T47D (cell line): ENCODE data around the gene PGF.

ENCODE experiments used
- DNase-seq, 2 experiments: peaks; one replicate each; pipeline versions ENCODE4 v3.0.0 to v3.0.0-alpha.2; 2011 to 2012; ENCODE audit warnings: low read depth in 1 of 2, low spot score in 1 of 2
- JUND ChIP-seq: IDR thresholded peaks from 2 replicates; pipeline ENCODE4 v1.6.1; 2012; ENCODE audit warnings: low read depth
- in situ Hi-C: cut with HindIII; loops from 2 replicates; pipeline ENCODE4 v1.10.0; 2016; ENCODE audit warnings: low sequenced_read_pairs, low pct_unique_long_range_greater_than_20kb

Gene PGF

GRCh38 chr14:74950795-74951442, 4.5 kb downstream of the PGF start:
- no peak for TF ChIP-seq JUND
- in situ Hi-C loops = no loop called here
- no peak for DNase-seq

GRCh38 chr14:74949859-74950573, 5.4 kb downstream of the PGF start:
- DNase-seq = no peak
- no peak for TF ChIP-seq JUND
- in situ Hi-C loops = no loop called here

GRCh38 chr14:74949191-74949601, 6.2 kb downstream of the PGF start:
- no peak for TF ChIP-seq JUND
- DNase-seq = no peak
- in situ Hi-C loops = no loop called here

DNA sequence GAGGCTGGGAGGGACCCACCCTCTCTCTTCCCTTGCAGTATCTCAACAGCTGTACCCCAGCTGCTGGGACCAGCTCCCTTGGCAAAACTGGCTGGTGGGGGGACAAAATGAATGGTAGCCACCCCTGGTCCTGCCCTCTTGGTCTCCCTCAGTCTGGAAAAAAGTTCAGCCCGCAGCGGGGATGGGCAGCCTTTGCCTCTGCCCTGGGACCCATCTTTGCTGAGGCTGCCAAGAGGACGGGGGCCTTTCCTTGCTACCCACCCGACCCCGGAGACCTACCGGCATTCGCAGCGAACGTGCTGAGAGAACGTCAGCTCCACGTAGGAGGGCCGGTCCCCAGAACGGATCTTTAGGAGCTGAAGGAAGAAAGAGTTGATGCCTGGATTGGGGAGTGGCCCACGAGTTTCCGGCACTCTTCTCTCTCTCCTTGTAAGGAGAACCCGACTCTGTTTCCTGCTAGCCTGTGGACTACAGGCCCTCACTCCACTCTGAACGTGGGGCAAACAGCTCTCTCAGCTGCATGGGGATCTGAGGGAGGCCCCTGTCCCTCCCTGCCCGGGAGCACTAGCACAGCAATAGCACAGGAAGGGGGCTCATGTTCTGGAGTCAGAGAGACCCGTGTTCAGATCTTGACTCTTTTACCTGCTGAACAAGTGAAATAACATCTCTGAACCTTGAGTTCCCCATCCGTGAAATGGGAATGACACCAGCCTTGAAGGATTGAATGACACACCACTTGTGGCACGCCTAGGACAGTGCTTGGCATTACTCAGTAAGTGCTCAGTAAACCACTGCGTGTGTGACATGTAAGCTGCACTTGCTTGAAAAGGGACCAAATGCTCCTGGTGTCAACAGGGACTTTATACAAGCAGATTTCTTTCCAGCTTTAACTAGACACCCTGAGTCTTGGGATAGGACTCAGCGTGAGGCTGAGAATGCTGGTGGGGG, 6.9 kb downstream of the PGF start:
- DNase-seq = no peak
- no peak for TF ChIP-seq JUND
- in situ Hi-C loops = no loop called here

GRCh38 chr14:74947353-74948227, 7.8 kb downstream of the PGF start:
- in situ Hi-C loops = no loop called here
- DNase-seq = no peak
- no peak for TF ChIP-seq JUND

DNA sequence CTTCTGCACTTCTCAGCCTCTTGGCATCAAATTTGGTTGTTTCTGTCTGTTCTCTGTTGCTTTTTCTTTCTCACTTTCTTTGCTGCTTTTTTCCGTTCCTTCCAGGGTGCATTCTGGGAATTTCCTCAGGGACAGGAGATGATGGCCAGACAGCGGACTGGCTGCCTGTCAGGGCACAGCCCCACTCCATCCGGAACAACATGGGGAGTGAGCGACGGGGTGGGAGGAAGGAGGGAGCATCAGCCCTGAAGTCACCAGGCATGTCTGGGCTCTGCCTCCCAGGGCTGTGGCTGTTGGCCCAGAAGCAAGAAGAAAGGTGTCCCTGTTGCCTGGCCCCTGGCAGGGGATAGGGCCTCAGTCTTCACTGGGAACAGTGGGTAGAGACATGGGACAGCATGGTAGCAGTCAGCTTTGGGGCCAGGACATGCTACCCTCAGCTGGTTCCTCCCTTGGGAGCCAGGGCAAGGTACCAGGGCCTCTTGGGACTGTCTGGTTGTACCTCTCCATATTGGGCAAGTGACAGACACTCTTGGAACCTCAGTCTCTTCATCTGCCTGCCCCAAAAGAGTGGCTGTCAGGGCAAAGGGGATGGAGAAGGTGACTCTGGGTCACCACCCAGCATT, 8.6 kb downstream of the PGF start:
- no peak for TF ChIP-seq JUND
- DNase-seq = peak; percentile 23 to 30
- in situ Hi-C loops = no loop called here

DNA sequence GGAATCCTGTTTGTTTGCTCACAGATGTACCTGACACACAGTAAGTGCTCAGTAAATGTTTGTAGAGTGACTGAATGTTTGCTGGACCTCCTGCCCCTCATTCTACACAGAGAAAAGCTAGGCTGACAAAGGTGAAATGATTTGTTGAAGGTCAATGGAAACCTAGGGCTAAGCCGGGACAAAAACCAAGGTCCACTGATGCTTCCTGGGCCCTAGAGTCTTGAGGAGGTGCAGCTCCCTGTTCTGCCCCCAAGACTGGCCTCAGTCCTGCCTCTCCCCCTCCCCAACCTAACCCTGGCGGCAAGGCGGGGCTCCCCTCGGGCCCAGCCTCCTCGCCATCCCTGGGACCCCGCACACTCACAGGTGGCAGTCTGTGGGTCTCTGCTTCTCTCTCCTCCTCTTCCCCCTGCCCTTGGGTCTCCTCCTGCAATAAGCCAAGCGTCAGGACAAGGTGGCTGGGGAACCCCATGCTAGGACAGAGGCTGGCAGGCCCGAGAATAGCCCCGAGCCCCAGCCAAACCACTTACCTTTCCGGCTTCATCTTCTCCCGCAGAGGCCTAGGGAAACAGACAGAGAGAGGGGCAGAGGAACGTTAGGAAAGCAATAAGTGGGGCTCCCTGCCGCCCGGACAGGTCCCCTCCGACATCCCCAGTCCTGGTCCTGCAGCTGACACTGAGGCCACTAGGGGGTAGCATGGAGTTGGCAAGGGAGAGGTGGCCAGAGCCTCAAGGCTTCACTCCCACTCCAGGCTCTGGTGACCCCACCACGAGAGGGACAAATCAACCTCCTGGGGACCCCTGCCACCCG, 9.3 kb downstream of the PGF start:
- in situ Hi-C loops = no loop called here
- no peak for TF ChIP-seq JUND

DNA sequence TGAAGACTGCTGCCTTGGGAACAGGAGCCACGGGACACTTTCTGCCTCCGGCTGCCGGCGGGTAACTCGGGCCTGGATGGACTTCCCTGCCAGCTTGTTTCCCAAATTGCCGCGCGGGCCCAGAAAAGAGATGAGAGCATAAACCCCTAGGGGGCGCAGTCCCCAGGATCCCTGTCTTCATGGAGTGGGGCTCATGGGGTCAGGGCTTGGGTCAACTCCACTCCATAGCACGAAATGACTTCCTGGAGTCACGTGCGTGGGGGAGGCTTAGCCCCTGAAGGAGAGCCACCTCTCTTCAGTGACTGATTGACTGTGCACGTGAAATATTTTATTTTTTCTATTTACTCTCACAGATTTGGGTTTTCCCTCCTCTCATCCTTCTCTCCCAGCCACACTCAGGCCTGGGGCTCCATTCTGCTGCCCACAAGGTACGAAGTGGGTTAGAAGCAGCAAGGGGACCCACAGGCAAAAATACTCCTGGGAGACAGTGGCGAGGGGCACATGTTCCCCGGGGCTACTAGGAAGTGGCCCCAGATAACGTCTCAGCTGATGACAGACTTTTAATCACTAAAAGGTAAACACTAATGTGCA, 10.0 kb downstream of the PGF start:
- TF ChIP-seq JUND = no peak; the same call in 1 of the 2 replicates
- peak; percentile 57 to 77 for DNase-seq
- in situ Hi-C loops = no loop called here

More for the DNA sequence above, 9.3 kb downstream of the PGF start:
- peak; percentile 80 to 94 for DNase-seq

GRCh38 chr14:74942608-74943007, 12.8 kb downstream of the PGF start:
- no peak for DNase-seq
- TF ChIP-seq JUND = no peak
- in situ Hi-C loops = no loop called here

DNA sequence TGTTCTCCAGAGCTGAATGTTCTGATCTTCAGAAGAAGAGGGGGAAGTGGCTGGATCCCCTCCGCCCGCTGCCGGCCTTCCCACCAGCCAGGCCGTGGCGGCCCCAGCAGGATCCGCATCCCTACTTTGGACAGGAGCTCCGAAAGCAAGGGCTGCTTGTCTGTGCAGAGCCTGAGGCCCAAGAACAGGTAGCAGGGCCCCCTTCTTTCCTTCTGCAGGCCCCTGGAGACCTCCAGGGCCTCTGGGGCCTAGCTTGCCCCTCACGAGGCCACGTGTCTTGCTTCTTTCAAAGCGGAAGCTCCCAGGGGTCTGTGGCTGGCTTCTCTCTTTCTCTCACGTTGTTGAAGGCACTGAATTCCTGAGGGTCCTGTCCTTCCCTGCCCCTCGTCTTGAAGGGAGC, 13.2 kb downstream of the PGF start:
- in situ Hi-C loops = no loop called here
- DNase-seq = no peak
- TF ChIP-seq JUND = no peak

- TF ChIP-seq JUND = no peak
- DNase-seq = no peak
- in situ Hi-C loops = no loop called here
Measured at GRCh38 chr14:74941676-74942097, 13.7 kb downstream of the PGF start.
